ENCODE results near the gene IRAK1. TPM values are rescaled to one million over a fixed set of nuclear protein-coding genes. Genes with fewer than 3 reads are reported as not detected.

The IRAK1 gene
- total and polyA plus RNA-seq, 2 of the 8 experiments (the other 6 are each of a cell fraction or from before 2014, with no cell fraction given): 26.6 to 41.7 TPM

DNA sequence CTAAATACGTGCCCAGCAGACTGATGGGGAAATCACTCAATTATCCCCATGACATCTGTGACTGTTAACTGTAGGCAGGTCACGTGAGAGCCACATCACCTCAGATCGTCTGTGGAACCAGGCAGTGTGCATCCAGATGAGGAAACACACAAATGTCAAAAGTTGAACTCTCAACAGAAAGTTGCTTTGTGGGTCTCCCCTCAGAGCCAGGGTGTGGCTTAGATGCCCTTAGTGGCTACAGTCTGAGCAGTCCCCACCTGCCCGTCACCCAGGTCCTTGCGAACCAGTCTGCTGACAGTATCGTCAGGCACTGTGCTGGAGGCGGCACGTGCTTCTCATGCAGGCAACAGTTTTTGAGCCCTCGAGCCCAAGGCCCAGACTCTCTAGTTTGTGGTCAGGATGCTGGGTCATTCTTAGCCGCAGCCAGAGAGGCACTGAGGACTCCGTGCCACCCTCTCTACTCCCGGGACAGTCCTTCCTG lies 36.3 kb downstream of the IRAK1 start (continued):
- TF ChIP-seq RBBP5 (IDR thresholded peaks at IDR 0.05; ENCODE audit: borderline replicate concordance, low read depth, low read length) (no peak), CBX8 (IDR thresholded peaks at IDR 0.05; ENCODE audit: borderline replicate concordance, low read depth, low read length) (no peak)
- TF ChIP-seq, protein P1, sequence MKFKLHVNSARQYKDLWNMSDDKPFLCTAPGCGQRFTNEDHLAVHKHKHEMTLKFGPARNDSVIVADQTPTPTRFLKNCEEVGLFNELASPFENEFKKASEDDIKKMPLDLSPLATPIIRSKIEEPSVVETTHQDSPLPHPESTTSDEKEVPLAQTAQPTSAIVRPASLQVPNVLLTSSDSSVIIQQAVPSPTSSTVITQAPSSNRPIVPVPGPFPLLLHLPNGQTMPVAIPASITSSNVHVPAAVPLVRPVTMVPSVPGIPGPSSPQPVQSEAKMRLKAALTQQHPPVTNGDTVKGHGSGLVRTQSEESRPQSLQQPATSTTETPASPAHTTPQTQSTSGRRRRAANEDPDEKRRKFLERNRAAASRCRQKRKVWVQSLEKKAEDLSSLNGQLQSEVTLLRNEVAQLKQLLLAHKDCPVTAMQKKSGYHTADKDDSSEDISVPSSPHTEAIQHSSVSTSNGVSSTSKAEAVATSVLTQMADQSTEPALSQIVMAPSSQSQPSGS (IDR thresholded peaks at IDR 0.05; ENCODE audit: low read length): no peak
